Activated naive CD4-positive, alpha-beta T cell treated with anti-CD3 and anti-CD28 coated beads, Interleukin-2, amount 50 U/mL, for 24 hours (primary cell): ENCODE data around the gene SGCA.

Source experiments
- H3K27ac Mint-ChIP-seq: one replicate; pipeline ENCODE4 v1.8.0; 2021; ENCODE audit warnings: mild to moderate bottlenecking, mixed read lengths
- H3K27me3 Mint-ChIP-seq: one replicate; pipeline ENCODE4 v1.8.0; 2021; ENCODE audit warnings: mixed read lengths
- H3K36me3 Mint-ChIP-seq: one replicate; pipeline ENCODE4 v1.8.0; 2021; ENCODE audit warnings: mixed read lengths
- H3K4me1 Mint-ChIP-seq: one replicate; pipeline ENCODE4 v1.8.0; 2021; ENCODE audit warnings: mixed read lengths
- H3K4me3 Mint-ChIP-seq: one replicate; pipeline ENCODE4 v1.8.0; 2021; ENCODE audit warnings: mild to moderate bottlenecking, mixed read lengths
- H3K9me3 Mint-ChIP-seq: one replicate; pipeline ENCODE4 v1.8.0; 2021; ENCODE audit warnings: mixed read lengths

SGCA gene

GRCh38 chr17:50221266-50221863 is 55.6 kb downstream of the SGCA start:
- Mint-ChIP-seq H3K4me3 (no peak overlapping the region), H3K27ac (no peak overlapping the region), H3K27me3 (no peaks in the 10 kb centered on the region), H3K4me1 (peaks cover 5% of the 10 kb centered on the region), H3K36me3 (peaks cover 2% of the 10 kb centered on the region), H3K9me3 (no peaks in the 10 kb centered on the region)

- Mint-ChIP-seq H3K27ac (no peak overlapping the region), H3K9me3 (no peaks in the 10 kb centered on the region), H3K4me1 (peaks cover 5% of the 10 kb centered on the region), H3K36me3 (peaks cover 2% of the 10 kb centered on the region), H3K4me3 (no peak overlapping the region), H3K27me3 (peaks cover 1% of the 10 kb centered on the region)
Measured at GRCh38 chr17:50221864-50222545, 56.2 kb downstream of the SGCA start.

GRCh38 chr17:50222922-50223321 is 57.1 kb downstream of the SGCA start:
- no peaks in the 10 kb centered on the region for H3K9me3 Mint-ChIP-seq
- H3K27me3 Mint-ChIP-seq, result peaks cover 1% of the 10 kb centered on the region
- no peak overlapping the region for H3K27ac Mint-ChIP-seq
- H3K4me1 Mint-ChIP-seq, result peaks cover 5% of the 10 kb centered on the region
- no peak overlapping the region for H3K4me3 Mint-ChIP-seq
- peaks cover 2% of the 10 kb centered on the region for H3K36me3 Mint-ChIP-seq
